Renal cortical epithelial cell (primary cell): Measurements from ENCODE around the gene PNMA5. TPM values are rescaled to one million over a fixed set of nuclear protein-coding genes. Genes with fewer than 3 reads are reported as not detected.
"Not testable (repeated sequence)": the region's sequence is repeated elsewhere in the genome, so short reads cannot be mapped to it uniquely, and the experiment has no call there.

Source experiments
- DNase-seq: peaks from one replicate; pipeline ENCODE4 v3.0.0-alpha.2; 2011; ENCODE audit warnings: low read depth
- total RNA-seq: library from RNA; depleted of rRNA; stranded (reverse); fragments of >200 nt; gene quantifications from 2 replicates; pipeline ENCODE4 v1.2.3, GENCODE V29; 2014

PNMA5 gene
- not detected in 2 replicates for total RNA-seq

DNA sequence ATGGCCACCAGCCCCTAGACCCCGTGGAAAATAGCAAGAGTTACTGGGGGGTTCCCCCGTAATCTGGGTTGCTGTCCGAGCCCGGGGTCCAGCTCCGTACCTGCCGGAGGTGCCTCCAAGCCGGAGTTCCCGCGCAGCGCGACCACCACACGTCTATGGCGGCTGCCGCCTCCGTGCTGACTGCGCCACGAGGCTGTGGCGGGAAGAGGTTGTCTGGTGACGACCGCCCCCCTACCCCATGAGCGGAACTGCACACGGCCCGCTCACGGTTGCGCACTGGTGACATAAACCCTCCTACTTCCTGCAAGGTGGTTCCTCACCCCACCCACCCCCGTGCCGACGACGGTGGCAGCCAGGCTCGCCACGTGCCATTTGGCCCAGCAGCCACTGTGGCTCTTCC, at the start of gene PNMA5:
TSS of gene PNMA5 (minus strand) at position 184 of the 400 bp plus-strand sequence. CDS start 2,518 bp downstream, outside the sequence.
- no peak for DNase-seq

- peak; percentile 1 for DNase-seq
These were observed 38.6 kb upstream of the PNMA5 start for GRCh38 chrX:153032397-153033118.

- DNase-seq: no peak
These were observed 36.9 kb upstream of the PNMA5 start for GRCh38 chrX:153030801-153031200.

GRCh38 chrX:153029875-153030274, 36.0 kb upstream of the PNMA5 start:
- no peak for DNase-seq

- DNase-seq: no peak
These were observed 35.2 kb upstream of the PNMA5 start for GRCh38 chrX:153029162-153029561.

DNA sequence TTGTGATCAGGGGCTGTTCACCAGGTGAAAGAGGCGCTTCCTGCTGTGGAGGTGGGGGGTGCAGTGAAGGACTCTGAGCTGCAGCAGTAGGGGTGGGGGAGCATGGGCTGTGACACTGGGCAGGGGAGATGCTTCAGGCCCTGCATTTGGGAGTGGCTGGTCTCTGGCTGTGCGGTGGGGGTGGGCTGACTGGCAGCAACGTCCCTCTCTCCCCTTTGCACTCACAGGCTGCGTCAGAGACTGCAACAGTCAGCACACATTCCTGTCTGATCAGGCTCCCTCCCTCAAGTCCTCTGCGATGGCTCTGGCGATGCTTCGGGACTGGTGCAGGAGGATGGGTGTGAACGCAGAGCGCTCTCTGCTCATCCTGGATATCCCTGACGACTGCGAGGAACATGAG, 34.6 kb upstream of the PNMA5 start:
- DNase-seq: not testable (repeated sequence)

DNA sequence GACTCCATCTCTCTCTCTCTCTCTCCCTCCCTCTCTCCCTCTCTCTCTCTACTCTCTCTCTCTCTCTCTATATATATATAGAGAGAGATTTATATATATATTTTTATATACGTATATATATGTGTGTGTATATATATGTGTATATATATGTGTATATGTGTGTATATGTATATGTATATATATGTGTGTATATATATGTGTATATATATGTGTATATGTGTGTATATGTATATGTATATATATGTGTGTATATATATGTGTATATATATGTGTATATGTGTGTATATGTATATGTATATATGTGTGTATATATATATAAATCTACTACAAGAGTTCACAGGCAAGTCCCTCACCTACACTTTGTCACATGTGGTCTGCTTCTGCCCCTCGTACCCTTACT, 32.6 kb upstream of the PNMA5 start:
- not testable (repeated sequence) for DNase-seq

- DNase-seq: no peak
These were observed 25.2 kb upstream of the PNMA5 start for GRCh38 chrX:153019166-153019565.

DNA sequence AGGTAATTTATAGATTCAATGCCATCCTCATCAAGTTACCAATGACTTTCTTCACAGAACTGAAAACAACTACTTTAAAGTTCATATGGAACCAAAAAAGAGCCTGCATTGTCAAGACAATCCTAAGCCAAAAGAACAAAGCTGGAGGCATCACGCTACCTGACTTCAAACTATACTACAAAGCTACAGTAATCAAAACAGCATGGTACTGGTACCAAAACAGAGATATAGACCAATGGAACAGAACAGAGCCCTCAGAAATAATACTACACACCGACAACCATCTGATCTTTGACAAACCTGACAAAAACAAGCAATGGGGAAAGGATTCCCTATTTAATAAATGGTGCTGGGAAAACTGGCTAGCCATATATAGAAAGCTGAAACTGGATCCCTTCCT, 23.3 kb upstream of the PNMA5 start:
- DNase-seq: not testable (repeated sequence)

- DNase-seq: no peak
These were observed 10.9 kb upstream of the PNMA5 start for GRCh38 chrX:153004780-153005179.

- DNase-seq: no peak
These were observed 10.1 kb upstream of the PNMA5 start for GRCh38 chrX:153003981-153004380.

DNA sequence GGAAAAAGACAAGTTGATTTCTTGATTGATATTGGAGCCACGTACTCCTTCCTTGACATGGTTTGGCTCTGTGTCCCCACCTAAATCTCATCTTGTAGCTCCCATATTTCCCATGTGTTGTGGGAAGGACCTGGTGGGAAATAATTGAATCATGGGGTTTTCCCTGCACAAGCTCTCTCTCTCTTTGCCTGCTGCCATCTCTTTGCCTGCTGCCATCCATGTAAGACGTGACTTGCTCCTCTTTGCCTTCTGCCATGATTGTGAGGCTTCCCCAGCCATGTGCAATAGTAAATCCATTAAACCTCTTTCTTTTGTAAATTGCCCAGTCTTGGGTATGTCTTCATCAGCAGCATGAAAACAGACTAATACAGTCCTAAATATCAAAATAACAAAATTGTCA, 8.3 kb upstream of the PNMA5 start:
- not testable (repeated sequence) for DNase-seq

- no peak for DNase-seq
These were observed 3.4 kb upstream of the PNMA5 start for GRCh38 chrX:152997337-152997736.

GRCh38 chrX:152992115-152992514, 1.8 kb downstream of the PNMA5 start:
- DNase-seq: no peak

DNA sequence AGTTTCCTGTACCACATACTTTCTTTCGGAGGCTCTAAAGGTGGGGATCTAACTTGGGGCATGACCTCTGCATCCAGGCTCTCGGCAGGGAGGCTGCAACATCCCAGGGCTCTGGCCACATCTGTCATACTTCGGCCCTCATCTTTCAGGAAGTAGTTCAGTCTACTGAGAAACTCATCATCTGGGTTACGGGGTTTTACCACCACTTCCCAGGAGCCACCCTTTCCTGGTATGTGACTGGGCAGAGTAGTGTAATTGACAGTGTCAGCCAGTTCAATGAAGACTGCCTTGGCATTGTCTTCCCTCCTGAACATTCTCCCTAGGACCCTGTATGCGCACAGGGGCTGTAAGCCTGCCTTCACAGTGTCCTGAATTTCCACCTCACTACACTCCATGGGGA, 2.8 kb downstream of the PNMA5 start:
- DNase-seq: no peak

DNA sequence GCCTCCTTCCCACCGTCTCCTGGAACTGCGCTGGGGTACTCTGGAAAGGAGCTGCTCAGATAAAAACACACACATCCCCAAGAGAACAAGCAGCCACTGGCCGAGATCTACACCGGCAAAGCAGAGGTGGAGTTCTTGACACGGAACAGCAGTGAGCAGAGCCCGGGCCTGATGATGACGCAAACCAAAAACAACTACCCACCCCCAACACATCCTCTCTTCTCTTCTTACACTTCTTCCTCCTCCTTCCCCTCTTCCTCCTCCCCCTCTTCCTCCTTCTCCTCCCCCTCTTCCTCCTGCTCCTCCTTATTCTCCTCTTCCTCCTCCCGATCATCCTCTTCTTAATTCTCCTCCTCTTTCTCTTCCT, 4.6 kb downstream of the PNMA5 start:
- DNase-seq: no peak

GRCh38 chrX:152988536-152989291, 5.2 kb downstream of the PNMA5 start:
- no peak for DNase-seq

DNA sequence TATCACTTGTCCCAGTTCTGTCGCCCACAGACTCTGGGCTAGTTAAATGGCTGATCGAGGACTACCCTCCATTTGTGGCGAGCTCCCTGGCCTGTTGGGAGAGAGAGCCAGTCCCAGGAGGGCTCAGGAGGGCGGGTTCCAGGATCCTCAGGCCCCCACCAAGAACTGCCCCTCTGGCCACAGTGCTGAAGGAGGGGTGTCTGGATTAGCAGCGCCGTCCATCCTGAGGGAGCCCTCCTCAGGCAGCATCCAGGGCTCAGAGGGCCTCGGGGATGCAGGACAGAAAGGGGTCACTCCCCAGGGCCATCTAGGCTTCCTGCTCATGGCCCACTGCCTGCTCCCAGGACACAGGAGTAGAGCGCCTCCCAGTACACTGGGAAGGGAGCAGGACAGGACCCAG, 6.1 kb downstream of the PNMA5 start:
- no peak for DNase-seq

GRCh38 chrX:152987156-152987555, 6.8 kb downstream of the PNMA5 start:
- not testable (repeated sequence) for DNase-seq

DNA sequence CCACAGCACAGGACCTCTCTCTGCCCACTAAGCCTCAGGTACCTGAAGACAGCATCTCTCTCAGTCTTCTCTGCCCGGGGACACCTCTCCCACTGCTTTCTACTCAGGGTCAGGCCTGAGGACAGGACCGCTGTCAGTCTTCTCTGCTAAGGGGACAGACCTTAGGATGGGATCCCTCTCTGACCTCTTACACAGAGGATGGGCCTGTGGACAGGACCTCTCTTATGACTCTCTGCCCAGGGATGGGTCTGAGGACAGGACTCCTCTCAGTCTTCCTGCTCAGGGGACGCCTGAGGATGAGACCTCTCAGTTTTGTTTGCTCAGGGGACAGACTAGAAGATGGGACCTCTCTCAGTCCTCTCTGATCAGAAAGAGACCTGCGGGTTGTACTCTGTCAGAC, 8.5 kb downstream of the PNMA5 start:
- not testable (repeated sequence) for DNase-seq

DNA sequence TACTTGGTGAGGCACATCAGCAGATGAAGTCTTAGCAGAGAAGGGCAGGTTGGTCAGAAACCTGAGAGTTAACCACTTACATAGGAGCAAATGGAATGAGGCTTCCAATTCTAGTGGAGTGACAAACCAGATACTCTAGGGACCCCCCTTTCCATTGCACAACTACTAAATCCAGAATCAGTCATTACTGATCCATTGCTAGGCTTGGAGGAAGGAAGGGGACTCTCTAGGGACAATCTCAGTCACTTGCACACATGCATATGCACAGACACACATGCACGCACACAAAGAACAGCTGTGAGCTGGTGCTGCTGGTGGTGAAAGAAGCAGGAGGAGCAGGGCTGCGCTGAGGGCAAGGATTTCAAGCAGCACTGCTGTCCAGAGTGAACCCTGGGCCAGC, 25.7 kb downstream of the PNMA5 start:
- DNase-seq: no peak

DNA sequence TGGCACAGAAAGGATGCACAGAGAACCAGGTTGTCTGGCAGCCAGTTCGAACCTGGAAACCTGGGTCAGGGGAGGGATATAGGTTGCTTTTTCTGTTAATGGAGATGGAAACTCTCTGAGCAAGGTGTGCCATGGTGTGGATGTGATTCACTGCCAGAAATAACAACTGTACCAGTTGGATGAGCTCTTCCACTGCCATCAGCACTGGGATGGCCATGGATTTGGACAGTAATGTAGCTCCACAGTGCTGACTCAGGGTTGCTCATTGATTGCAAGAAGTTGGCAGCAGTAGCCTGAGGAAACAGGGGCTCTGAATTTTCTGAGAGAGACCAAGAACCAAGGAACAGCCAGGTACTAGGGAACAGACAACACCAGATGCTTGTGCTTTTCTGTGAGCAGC, 33.8 kb downstream of the PNMA5 start:
- no peak for DNase-seq

DNA sequence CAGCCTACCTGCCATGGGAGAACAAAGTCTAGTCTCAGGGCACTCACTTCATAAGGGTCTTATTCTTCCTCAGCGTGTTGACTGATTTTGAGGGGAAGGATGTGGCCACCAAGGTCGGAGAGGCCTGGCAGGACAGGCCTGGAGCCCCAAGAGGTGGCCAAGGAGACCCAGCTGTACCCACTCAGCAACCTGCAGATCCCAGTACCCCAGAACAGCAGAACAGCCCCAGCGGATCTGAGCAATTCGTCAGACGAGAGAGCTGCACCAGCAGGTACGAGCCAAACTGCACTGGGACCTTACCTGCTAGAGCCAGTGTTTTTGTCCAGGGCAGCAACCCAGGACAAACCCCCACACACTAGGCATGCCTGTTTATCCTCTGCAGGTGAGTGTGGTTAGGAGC, 34.3 kb downstream of the PNMA5 start:
- DNase-seq: no peak
